ENCODE measurements around the gene SECISBP2. TPM values are rescaled to one million over a fixed set of nuclear protein-coding genes. Genes with fewer than 3 reads are reported as not detected.

Gene SECISBP2
- total RNA-seq, 1 experiment from 2014 or later: 15.7 TPM

- POLR2A ChIA-PET (ENCODE audit: unreplicated experiment): no interaction called here
- no peak for DNase-seq
Measured at GRCh38 chr9:89277454-89277853, 40.8 kb upstream of the SECISBP2 start.

GRCh38 chr9:89278551-89278950 lies 39.7 kb upstream of the SECISBP2 start:
- Histone ChIP-seq H3K9me3 (ENCODE audit: low read length) (peaks cover 2% of the 10 kb centered on the region), H3K9ac (ENCODE audit: low read length) (no peak overlapping the region), H3K4me3 (ENCODE audit: low read length) (no peak overlapping the region), H3K36me3 (ENCODE audit: low read depth, low read length) (no peaks in the 10 kb centered on the region), H3K9me2 (replicated peaks; ENCODE audit: low read length) (no peaks in the 10 kb centered on the region), H4K20me1 (ENCODE audit: low read length) (no peaks in the 10 kb centered on the region), H3K27me3 (ENCODE audit: low read length) (no peaks in the 10 kb centered on the region), H3K27ac (ENCODE audit: low read length) (no peak overlapping the region), H2AFZ (ENCODE audit: low read length) (no peak overlapping the region), H3K4me2 (ENCODE audit: low read length) (no peak overlapping the region), H3F3A (ENCODE audit: low read length, unreplicated experiment) (no peaks in the 10 kb centered on the region), H3K79me2 (ENCODE audit: low read length) (no peaks in the 10 kb centered on the region), H3K4me1 (ENCODE audit: insufficient read depth, low read length) (no peaks in the 10 kb centered on the region)
- TF ChIP-seq EZH2 (IDR thresholded peaks at IDR 0.05; ENCODE audit: low read length, unreplicated experiment) (no peak), EZH2phosphoT487 (IDR thresholded peaks at IDR 0.05; ENCODE audit: borderline replicate concordance, low read length) (no peak), CTCF (conservative IDR thresholded peaks at IDR 0.05; ENCODE audit: low read depth, low read length) (no peak)
- DNase-seq (no peak), ATAC-seq (no peak)
- CTCF ChIA-PET: interaction anchor here (0.6 to 1.0 kb wide), 2 partner anchors 107 to 124 kb away, joined by 3 to 4 read pairs; no protein-coding TSS in a partner anchor
- BruUV-seq (replicated peaks): no TSS peak
- POLR2A ChIA-PET (ENCODE audit: unreplicated experiment): no interaction called here
- intact Hi-C loops (cut with micrococcal nuclease): loop anchor here (5.0 to 10.0 kb wide), 2 partner anchors 254 to 686 kb away; no protein-coding TSS in a partner anchor

More at GRCh38 chr9:89277454-89277853, 40.8 kb upstream of the SECISBP2 start:
- intact Hi-C loops (cut with micrococcal nuclease): loop anchor here (5.0 to 10.0 kb wide), 2 partner anchors 253 to 685 kb away; no protein-coding TSS in a partner anchor
- no peak overlapping the region for H3K4me2 ChIP-seq (ENCODE audit: low read length)
- BruUV-seq (replicated peaks): no TSS peak
- TF ChIP-seq CTCF (conservative IDR thresholded peaks at IDR 0.05; ENCODE audit: low read depth, low read length): no peak
- TF ChIP-seq EZH2phosphoT487 (IDR thresholded peaks at IDR 0.05; ENCODE audit: borderline replicate concordance, low read length): no peak
- TF ChIP-seq EZH2 (IDR thresholded peaks at IDR 0.05; ENCODE audit: low read length, unreplicated experiment): no peak
- no peak for ATAC-seq
- CTCF ChIA-PET: no interaction called here
- H3K9ac ChIP-seq (ENCODE audit: low read length): no peak overlapping the region
- no peak overlapping the region for H3K4me3 ChIP-seq (ENCODE audit: low read length)
- H3K9me3 ChIP-seq (ENCODE audit: low read length): peaks cover 8% of the 10 kb centered on the region
- H3F3A ChIP-seq (ENCODE audit: low read length, unreplicated experiment): no peaks in the 10 kb centered on the region
- H3K27me3 ChIP-seq (ENCODE audit: low read length): no peaks in the 10 kb centered on the region
- no peaks in the 10 kb centered on the region for H3K79me2 ChIP-seq (ENCODE audit: low read length)
- H2AFZ ChIP-seq (ENCODE audit: low read length): no peak overlapping the region
- no peaks in the 10 kb centered on the region for H4K20me1 ChIP-seq (ENCODE audit: low read length)
- H3K27ac ChIP-seq (ENCODE audit: low read length): no peak overlapping the region
- H3K36me3 ChIP-seq (ENCODE audit: low read depth, low read length): no peaks in the 10 kb centered on the region
- no peaks in the 10 kb centered on the region for H3K9me2 ChIP-seq (replicated peaks; ENCODE audit: low read length)
- no peaks in the 10 kb centered on the region for H3K4me1 ChIP-seq (ENCODE audit: insufficient read depth, low read length)

GRCh38 chr9:89278997-89279739 lies 39.1 kb upstream of the SECISBP2 start:
- Histone ChIP-seq H3K27me3 (ENCODE audit: low read length) (no peaks in the 10 kb centered on the region), H4K20me1 (ENCODE audit: low read length) (no peaks in the 10 kb centered on the region), H3K27ac (ENCODE audit: low read length) (no peak overlapping the region), H3K4me3 (ENCODE audit: low read length) (no peak overlapping the region), H3K9me2 (replicated peaks; ENCODE audit: low read length) (no peaks in the 10 kb centered on the region), H3K9ac (ENCODE audit: low read length) (no peak overlapping the region), H3K4me1 (ENCODE audit: insufficient read depth, low read length) (no peaks in the 10 kb centered on the region), H3K9me3 (ENCODE audit: low read length) (no peaks in the 10 kb centered on the region), H2AFZ (ENCODE audit: low read length) (no peak overlapping the region), H3K36me3 (ENCODE audit: low read depth, low read length) (no peaks in the 10 kb centered on the region), H3F3A (ENCODE audit: low read length, unreplicated experiment) (no peaks in the 10 kb centered on the region), H3K79me2 (ENCODE audit: low read length) (no peaks in the 10 kb centered on the region), H3K4me2 (ENCODE audit: low read length) (no peak overlapping the region)
- intact Hi-C loops (cut with micrococcal nuclease): loop anchor here (1.0 to 10.0 kb wide), 3 partner anchors 108 to 687 kb away; no protein-coding TSS in a partner anchor
- ChIA-PET POLR2A (ENCODE audit: unreplicated experiment) (no interaction called here), CTCF (interaction anchor here (0.6 to 1.0 kb wide), 2 partner anchors 108 to 125 kb away, joined by 3 to 4 read pairs; no protein-coding TSS in a partner anchor)
- ATAC-seq (peak; percentile 51; the same call in 1 of the 2 replicates), DNase-seq (peak; percentile 78)
- BruUV-seq (replicated peaks): no TSS peak
- peak; percentile 70 for TF ChIP-seq CTCF (conservative IDR thresholded peaks at IDR 0.05; ENCODE audit: low read depth, low read length)
- TF ChIP-seq EZH2phosphoT487 (IDR thresholded peaks at IDR 0.05; ENCODE audit: borderline replicate concordance, low read length): no peak

Data from PC-3 (cell line).